ENCODE measurements around the gene BEND5. TPM values are rescaled to one million over a fixed set of nuclear protein-coding genes. Genes with fewer than 3 reads are reported as not detected.

The BEND5 gene
- total RNA-seq, 4 donors from 2014 or later = 4.7 to 15.7 (median 5.5) TPM

DNA sequence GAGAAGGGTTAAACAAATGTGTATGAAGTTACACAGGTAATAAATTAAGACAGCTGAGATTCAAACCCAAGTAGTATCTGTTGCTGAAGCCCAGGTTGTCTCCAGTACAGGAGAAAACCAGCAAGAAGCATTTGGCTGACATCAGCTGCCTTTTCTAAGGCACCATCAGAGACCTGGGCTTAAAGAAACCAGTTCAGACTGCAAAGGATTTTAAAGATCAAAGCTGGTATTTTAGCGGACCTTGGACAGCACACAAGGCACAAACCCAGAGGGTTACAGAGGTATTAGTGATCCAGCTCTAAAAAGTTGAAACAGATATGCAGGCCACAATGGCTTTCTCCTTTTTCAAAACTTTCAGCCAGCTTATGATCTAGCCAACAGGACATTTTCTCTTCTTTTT, 23.4 kb downstream of the BEND5 start:
- Histone ChIP-seq H3K9me3 (no peaks in the 10 kb centered on the region), H3K36me3 (peaks cover 6 to 8% of the 10 kb centered on the region in 2 donors), H3K27ac (no peak overlapping the region), H3K27me3 (no peaks in the 10 kb centered on the region), H3K4me3 (replicated peaks in 1 of 3) (no peak overlapping the region), H3K4me1 (peaks cover 0 to 3% of the 10 kb centered on the region in 2 donors)
- WGBS, 2 donors = 56 to 73% methylated on average over 1 of the region's 1 CpG
- intact Hi-C loops (cut with DNase I) = no loop called here
- no peak for TF ChIP-seq POLR2A (IDR thresholded peaks at IDR 0.05)
- TF ChIP-seq, protein P1, sequence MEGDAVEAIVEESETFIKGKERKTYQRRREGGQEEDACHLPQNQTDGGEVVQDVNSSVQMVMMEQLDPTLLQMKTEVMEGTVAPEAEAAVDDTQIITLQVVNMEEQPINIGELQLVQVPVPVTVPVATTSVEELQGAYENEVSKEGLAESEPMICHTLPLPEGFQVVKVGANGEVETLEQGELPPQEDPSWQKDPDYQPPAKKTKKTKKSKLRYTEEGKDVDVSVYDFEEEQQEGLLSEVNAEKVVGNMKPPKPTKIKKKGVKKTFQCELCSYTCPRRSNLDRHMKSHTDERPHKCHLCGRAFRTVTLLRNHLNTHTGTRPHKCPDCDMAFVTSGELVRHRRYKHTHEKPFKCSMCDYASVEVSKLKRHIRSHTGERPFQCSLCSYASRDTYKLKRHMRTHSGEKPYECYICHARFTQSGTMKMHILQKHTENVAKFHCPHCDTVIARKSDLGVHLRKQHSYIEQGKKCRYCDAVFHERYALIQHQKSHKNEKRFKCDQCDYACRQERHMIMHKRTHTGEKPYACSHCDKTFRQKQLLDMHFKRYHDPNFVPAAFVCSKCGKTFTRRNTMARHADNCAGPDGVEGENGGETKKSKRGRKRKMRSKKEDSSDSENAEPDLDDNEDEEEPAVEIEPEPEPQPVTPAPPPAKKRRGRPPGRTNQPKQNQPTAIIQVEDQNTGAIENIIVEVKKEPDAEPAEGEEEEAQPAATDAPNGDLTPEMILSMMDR (IDR thresholded peaks at IDR 0.05) = no peak
- DNase-seq = no peak

DNA sequence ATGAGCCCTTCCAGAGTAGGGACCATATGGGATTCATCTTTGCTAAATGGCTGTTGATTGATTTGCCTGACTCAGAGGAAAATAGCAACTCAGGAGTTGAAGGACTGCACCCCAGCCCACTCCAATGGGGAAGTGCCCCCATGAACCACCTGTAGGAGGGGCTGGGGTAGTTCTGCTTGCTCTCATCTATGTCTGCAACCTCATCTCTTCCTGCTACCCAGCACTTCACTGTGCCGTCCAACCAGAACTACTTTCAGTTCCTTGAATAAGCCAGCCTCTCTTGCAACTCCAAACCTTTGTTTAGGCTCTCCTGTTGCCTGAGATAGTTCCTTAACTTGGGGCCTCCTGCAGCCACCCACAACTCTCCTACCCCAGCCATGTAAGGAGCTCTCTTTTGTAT, 26.6 kb downstream of the BEND5 start:
- H3K27ac ChIP-seq = no peak overlapping the region
- 82 to 97% methylated on average over 1 of the region's 1 CpG for WGBS, 2 donors
- H3K9me3 ChIP-seq = no peaks in the 10 kb centered on the region
- no peak for TF ChIP-seq POLR2A (IDR thresholded peaks at IDR 0.05)
- intact Hi-C loops (cut with DNase I) = no loop called here
- H3K36me3 ChIP-seq = no peaks in the 10 kb centered on the region
- H3K4me1 ChIP-seq = peaks cover 0 to 3% of the 10 kb centered on the region in 2 donors
- no peak for DNase-seq
- no peaks in the 10 kb centered on the region for H3K27me3 ChIP-seq
- no peak overlapping the region for H3K4me3 ChIP-seq (replicated peaks in 1 of 3)

DNA sequence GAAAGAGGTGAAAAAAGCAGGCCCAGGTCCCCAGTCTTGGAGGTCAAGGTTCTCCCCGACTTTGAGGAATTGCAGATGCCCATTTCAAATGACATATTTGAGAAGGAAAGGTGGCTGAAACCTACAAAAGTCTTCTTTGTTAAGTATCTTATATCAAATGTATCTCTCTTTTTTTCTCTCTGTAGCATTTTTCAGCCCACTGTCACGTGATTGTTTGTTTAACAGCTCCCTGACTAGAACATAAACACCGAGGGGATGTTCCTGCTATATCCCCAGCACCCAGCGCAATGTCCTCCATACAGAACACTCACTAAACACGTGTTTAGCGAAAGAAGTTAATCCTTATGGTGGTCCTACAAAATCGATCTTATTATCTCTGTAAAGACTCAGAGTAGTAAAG, 27.6 kb downstream of the BEND5 start:
- 87 to 89% methylated on average over 7 of the region's 7 CpGs for WGBS, 2 donors
- Histone ChIP-seq H3K9me3 (no peaks in the 10 kb centered on the region), H3K27ac (no peak overlapping the region), H3K4me3 (replicated peaks in 1 of 3) (no peak overlapping the region), H3K4me1 (peaks cover 0 to 3% of the 10 kb centered on the region in 2 donors), H3K36me3 (no peaks in the 10 kb centered on the region), H3K27me3 (no peaks in the 10 kb centered on the region)
- DNase-seq = no peak
- intact Hi-C loops (cut with DNase I) = no loop called here
- TF ChIP-seq, protein P1 (IDR thresholded peaks at IDR 0.05) = no peak
- TF ChIP-seq POLR2A (IDR thresholded peaks at IDR 0.05) = no peak

DNA sequence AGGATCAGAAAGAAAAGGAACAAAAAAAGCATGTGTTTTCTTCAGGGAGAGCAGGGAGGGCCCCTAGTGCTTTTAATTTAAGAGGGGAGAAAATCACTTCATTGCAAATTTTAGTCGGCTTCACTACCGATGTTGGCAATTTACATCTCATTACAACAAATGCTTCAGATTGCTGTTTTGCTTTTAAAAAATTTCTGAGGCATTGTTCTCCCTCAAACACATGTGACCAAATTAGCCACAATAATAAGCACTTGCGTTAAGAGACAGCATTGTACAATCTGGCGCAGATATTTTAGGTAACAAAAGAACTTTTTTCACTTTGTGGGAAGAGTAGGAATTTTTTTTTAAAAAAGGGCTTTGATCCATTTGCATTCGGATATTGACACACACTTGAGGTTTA, 29.8 kb downstream of the BEND5 start:
- H3K36me3 ChIP-seq = no peaks in the 10 kb centered on the region
- whole genome bisulfite sequencing, 2 donors = 94 to 96% methylated on average over 5 of the region's 5 CpGs
- no peak for DNase-seq
- peaks cover 0 to 3% of the 10 kb centered on the region in 2 donors for H3K4me1 ChIP-seq
- no peaks in the 10 kb centered on the region for H3K9me3 ChIP-seq
- intact Hi-C loops (cut with DNase I) = no loop called here
- no peak overlapping the region for H3K27ac ChIP-seq
- H3K4me3 ChIP-seq (replicated peaks in 1 of 3) = no peak overlapping the region
- H3K27me3 ChIP-seq = no peaks in the 10 kb centered on the region
- no peak for TF ChIP-seq POLR2A (IDR thresholded peaks at IDR 0.05)
- TF ChIP-seq, protein P1 (IDR thresholded peaks at IDR 0.05) = no peak

DNA sequence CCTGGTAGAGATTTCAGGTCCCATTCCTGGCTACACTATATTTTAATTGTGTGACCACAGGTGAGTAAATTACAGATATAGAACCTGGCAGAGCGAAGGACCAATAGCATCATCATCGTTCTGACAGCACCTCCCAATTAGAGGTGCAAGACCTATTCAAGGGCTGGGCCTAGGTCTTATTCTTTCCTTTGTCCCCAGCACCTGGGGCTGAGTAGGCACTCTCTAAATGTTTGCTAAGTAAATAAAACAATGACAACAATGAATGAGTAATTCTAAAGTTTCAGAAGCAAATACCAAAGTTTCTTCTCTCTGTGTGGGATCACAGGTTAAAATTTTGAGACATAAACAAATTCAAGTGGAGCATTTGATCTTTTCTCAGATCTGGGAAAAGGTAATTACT, 32.7 kb downstream of the BEND5 start:
- no peak for DNase-seq
- WGBS, 2 donors = 80 to 93% methylated on average over 2 of the region's 2 CpGs
- Histone ChIP-seq H3K27me3 (no peaks in the 10 kb centered on the region), H3K4me3 (replicated peaks in 1 of 3) (no peak overlapping the region), H3K36me3 (no peaks in the 10 kb centered on the region), H3K9me3 (no peaks in the 10 kb centered on the region), H3K27ac (no peak overlapping the region), H3K4me1 (no peaks in the 10 kb centered on the region)
- intact Hi-C loops (cut with DNase I) = no loop called here
- TF ChIP-seq, protein P1 (IDR thresholded peaks at IDR 0.05) = no peak
- no peak for TF ChIP-seq POLR2A (IDR thresholded peaks at IDR 0.05)

DNA sequence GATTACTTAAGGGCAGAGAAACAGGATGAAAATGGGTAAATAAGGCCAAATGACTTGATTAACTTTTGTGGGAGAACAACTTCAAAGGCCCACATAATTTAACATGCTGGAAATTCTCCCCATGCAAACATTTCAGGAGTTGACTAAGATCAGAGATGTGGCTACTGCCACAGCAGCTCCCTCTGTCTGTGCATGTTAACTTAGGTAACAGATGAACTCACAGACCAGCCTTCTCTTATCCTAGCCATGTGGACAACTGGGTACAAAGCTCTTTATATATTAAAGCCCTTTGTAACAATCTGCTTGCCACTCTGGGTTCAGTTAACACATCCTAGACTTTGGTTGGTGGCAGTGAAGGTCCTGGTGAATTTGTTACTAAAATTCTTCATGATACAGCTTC, 33.2 kb downstream of the BEND5 start:
- no peaks in the 10 kb centered on the region for H3K9me3 ChIP-seq
- no peak overlapping the region for H3K27ac ChIP-seq
- no peak overlapping the region for H3K4me3 ChIP-seq (replicated peaks in 1 of 3)
- no peaks in the 10 kb centered on the region for H3K36me3 ChIP-seq
- no peak for DNase-seq
- TF ChIP-seq, protein P1 (IDR thresholded peaks at IDR 0.05) = no peak
- TF ChIP-seq POLR2A (IDR thresholded peaks at IDR 0.05) = no peak
- intact Hi-C loops (cut with DNase I) = no loop called here
- H3K4me1 ChIP-seq = no peaks in the 10 kb centered on the region
- H3K27me3 ChIP-seq = no peaks in the 10 kb centered on the region

Data from thyroid gland (tissue), 4 donors.